DND-41 (cell line): Measurements from ENCODE around the gene ZBTB1.
"Not testable (repeated sequence)": the region's sequence is repeated elsewhere in the genome, so short reads cannot be mapped to it uniquely, and the experiment has no call there.

ENCODE experiments used
- ATAC-seq: fragments of 200-7000 bp; cut with Tn5 transposase; 3 replicates; pipeline ENCODE4 v1.9.1; 2021; ENCODE audit warnings: low read depth; ENCODE audit not compliant: insufficient read depth
- DNase-seq: peaks from one replicate; pipeline ENCODE4 v3.0.0-alpha.2; 2020
- H2AFZ ChIP-seq: 2 replicates; pipeline ENCODE4 v1.6.0; 2012; ENCODE audit warnings: low read depth, low read length
- H3K27ac ChIP-seq: 2 replicates; pipeline ENCODE4 v1.5.1; 2012; ENCODE audit warnings: low read length, inconsistent platforms
- H3K27me3 ChIP-seq: fragments of 200-600 bp; sonication (generic); 2 replicates; pipeline ENCODE4 v1.6.0; 2012; ENCODE audit warnings: low read length, mild to moderate bottlenecking, inconsistent platforms; ENCODE audit not compliant: insufficient read depth, poor library complexity
- H3K36me3 ChIP-seq: 2 replicates; pipeline ENCODE4 v1.5.1; 2012; ENCODE audit warnings: low read length, inconsistent platforms; ENCODE audit not compliant: insufficient read depth
- H3K4me1 ChIP-seq: 2 replicates; pipeline ENCODE4 v1.5.1; 2012; ENCODE audit warnings: mild to moderate bottlenecking, low read length; ENCODE audit not compliant: insufficient read depth
- H3K4me2 ChIP-seq: 2 replicates; pipeline ENCODE4 v1.6.0; 2012; ENCODE audit warnings: mild to moderate bottlenecking, moderate library complexity, low read length, inconsistent platforms; ENCODE audit not compliant: insufficient read depth
- H3K4me3 ChIP-seq, 2 experiments: fragments of 200-600 bp in 1 of 2; shearing (Covaris generic) in 1 of 2; 2 replicates each; pipeline ENCODE4 v1.5.1; 2012 to 2016; ENCODE audit warnings: inconsistent platforms in 2 of 2, low read length in 2 of 2, mild to moderate bottlenecking in 2 of 2, low read depth in 1 of 2, moderate library complexity in 1 of 2
- H3K79me2 ChIP-seq: 2 replicates; pipeline ENCODE4 v1.6.0; 2012; ENCODE audit warnings: low read length, inconsistent platforms; ENCODE audit not compliant: insufficient read depth
- H3K9ac ChIP-seq: 2 replicates; pipeline ENCODE4 v1.6.0; 2012; ENCODE audit warnings: low read depth, mild to moderate bottlenecking, inconsistent platforms, low read length, moderate library complexity
- H3K9me3 ChIP-seq: 2 replicates; pipeline ENCODE4 v1.5.1; 2012; ENCODE audit warnings: low read length, moderate library complexity, mild to moderate bottlenecking, inconsistent platforms; ENCODE audit not compliant: insufficient read depth, severe bottlenecking
- H4K20me1 ChIP-seq: 2 replicates; pipeline ENCODE4 v1.6.0; 2012; ENCODE audit warnings: low read length; ENCODE audit not compliant: insufficient read depth
- EZH2 ChIP-seq: IDR thresholded peaks from 3 replicates; pipeline ENCODE4 v1.6.1; 2012; ENCODE audit warnings: borderline replicate concordance, low read depth, mild to moderate bottlenecking, moderate library complexity, low read length, inconsistent platforms; ENCODE audit not compliant: severe bottlenecking
- TF ChIP-seq, protein P1 (sequence below): IDR thresholded peaks from 2 replicates; pipeline ENCODE4 v1.5.1; 2012; ENCODE audit warnings: borderline replicate concordance, low read length, moderate library complexity, mild to moderate bottlenecking; ENCODE audit not compliant: poor library complexity, severe bottlenecking; ENCODE audit errors: extremely low read depth

Gene ZBTB1

DNA sequence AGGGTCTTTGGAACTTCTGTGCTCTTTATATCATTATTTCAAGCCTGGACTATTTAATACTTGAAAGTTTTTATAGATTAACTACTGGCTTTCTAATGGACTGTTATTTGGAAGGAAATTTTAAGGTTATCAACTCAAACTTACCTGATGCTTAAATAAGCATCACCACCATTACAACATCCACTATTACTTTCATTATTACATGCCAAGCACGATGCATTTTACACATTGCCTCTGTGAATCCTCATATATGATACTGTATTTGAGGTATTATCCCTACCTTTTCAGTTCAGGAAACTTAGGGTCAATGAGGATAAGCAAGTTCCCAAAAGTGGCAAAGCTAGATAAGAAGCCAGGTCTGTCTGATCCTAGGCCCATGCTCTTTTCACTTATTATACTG lies 12.4 kb downstream of the ZBTB1 start:
- Histone ChIP-seq H3K4me2 (no peak overlapping the region), H3K36me3 (peaks cover 29% of the 10 kb centered on the region), H4K20me1 (peaks cover 71% of the 10 kb centered on the region), H3K4me3 (no peak overlapping the region), H2AFZ (no peak overlapping the region), H3K9ac (no peak overlapping the region), H3K4me1 (no peaks in the 10 kb centered on the region; the same call in 1 of the 2 replicates), H3K9me3 (no peaks in the 10 kb centered on the region), H3K27ac (no peak overlapping the region), H3K27me3 (no peaks in the 10 kb centered on the region), H3K79me2 (peaks cover 98% of the 10 kb centered on the region)
- DNase-seq (no peak), ATAC-seq (no peak)
- no peak for TF ChIP-seq EZH2
- TF ChIP-seq, protein P1, sequence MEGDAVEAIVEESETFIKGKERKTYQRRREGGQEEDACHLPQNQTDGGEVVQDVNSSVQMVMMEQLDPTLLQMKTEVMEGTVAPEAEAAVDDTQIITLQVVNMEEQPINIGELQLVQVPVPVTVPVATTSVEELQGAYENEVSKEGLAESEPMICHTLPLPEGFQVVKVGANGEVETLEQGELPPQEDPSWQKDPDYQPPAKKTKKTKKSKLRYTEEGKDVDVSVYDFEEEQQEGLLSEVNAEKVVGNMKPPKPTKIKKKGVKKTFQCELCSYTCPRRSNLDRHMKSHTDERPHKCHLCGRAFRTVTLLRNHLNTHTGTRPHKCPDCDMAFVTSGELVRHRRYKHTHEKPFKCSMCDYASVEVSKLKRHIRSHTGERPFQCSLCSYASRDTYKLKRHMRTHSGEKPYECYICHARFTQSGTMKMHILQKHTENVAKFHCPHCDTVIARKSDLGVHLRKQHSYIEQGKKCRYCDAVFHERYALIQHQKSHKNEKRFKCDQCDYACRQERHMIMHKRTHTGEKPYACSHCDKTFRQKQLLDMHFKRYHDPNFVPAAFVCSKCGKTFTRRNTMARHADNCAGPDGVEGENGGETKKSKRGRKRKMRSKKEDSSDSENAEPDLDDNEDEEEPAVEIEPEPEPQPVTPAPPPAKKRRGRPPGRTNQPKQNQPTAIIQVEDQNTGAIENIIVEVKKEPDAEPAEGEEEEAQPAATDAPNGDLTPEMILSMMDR: no peak

DNA sequence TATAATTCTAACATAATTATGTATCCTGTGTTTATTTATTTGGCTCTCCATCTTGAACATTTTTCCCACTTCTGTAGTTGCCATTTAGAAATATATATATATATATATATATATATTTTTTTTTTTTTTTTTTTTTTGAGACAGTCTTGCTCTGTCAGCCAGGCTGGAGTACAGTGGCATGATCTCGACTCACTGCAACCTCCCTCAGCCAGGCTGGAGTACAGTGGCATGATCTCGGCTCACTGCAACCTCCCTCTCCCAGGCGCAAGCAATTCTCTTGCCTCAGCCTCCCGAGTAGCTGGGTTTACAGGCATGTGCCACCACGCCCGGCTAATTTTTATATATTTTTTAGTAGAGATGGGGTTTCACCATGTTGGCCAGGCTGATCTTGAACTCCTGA lies 13.1 kb downstream of the ZBTB1 start:
- not testable (repeated sequence) for H3K27ac ChIP-seq, H3K9ac ChIP-seq, H3K4me3 ChIP-seq, H2AFZ ChIP-seq, DNase-seq, H3K4me2 ChIP-seq, H3K9me3 ChIP-seq, ATAC-seq, H3K4me1 ChIP-seq, H3K27me3 ChIP-seq
- Histone ChIP-seq H3K79me2 (peaks cover 98% of the 10 kb centered on the region), H3K36me3 (peaks cover 31% of the 10 kb centered on the region), H4K20me1 (peaks cover 69% of the 10 kb centered on the region)

DNA sequence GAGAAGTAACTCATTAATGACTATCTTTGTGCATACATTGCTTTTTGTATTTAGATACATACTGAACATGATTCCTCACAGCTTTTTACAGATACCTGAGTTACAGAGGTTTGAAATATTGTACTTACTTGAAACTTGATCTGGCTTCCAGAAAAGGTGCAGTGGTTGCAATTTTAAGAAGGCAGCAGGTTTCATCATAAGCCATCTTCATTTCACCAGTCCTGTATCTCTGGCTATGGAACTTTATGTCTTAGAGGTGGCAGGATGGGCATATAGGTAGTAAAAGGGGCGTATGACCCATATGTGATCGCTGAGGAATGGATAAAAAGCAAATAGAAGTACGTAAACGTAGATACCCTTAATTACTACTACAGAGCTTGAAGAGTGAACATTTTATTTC lies 13.7 kb downstream of the ZBTB1 start:
- no peak for ATAC-seq
- H3K4me1 ChIP-seq: no peaks in the 10 kb centered on the region
- H3K4me2 ChIP-seq: no peak overlapping the region
- TF ChIP-seq, protein P1: no peak
- peaks cover 96% of the 10 kb centered on the region for H3K79me2 ChIP-seq
- no peaks in the 10 kb centered on the region for H3K9me3 ChIP-seq
- H3K36me3 ChIP-seq: peaks cover 32% of the 10 kb centered on the region
- no peak overlapping the region for H3K27ac ChIP-seq
- H3K9ac ChIP-seq: no peak overlapping the region
- no peak overlapping the region for H3K4me3 ChIP-seq
- H2AFZ ChIP-seq: no peak overlapping the region
- H4K20me1 ChIP-seq: peaks cover 69% of the 10 kb centered on the region; the same call in 1 of the 2 replicates
- no peaks in the 10 kb centered on the region for H3K27me3 ChIP-seq
- no peak for DNase-seq

- no peak for ATAC-seq
- Histone ChIP-seq H4K20me1 (peaks cover 54% of the 10 kb centered on the region; the same call in 1 of the 2 replicates), H3K36me3 (peaks cover 47% of the 10 kb centered on the region), H3K9me3 (no peaks in the 10 kb centered on the region), H3K4me3 (no peak overlapping the region), H3K4me1 (no peaks in the 10 kb centered on the region), H3K27me3 (no peaks in the 10 kb centered on the region), H3K9ac (no peak overlapping the region), H3K4me2 (no peak overlapping the region), H3K79me2 (peaks cover 74% of the 10 kb centered on the region), H3K27ac (no peak overlapping the region), H2AFZ (no peak overlapping the region)
- TF ChIP-seq, protein P1: no peak
- TF ChIP-seq EZH2: no peak
- no peak for DNase-seq
Observed at GRCh38 chr14:64520699-64521098, 16.1 kb downstream of the ZBTB1 start.
